Activated CD8-positive, alpha-beta T cell treated with anti-CD3 and anti-CD28 coated beads, Interleukin-2, amount 10 ng/mL, durations not matched to agents 7 days and 5 days (primary cell): ENCODE measurements around the gene UAP1. TPM values are rescaled to one million over a fixed set of nuclear protein-coding genes. Genes with fewer than 3 reads are reported as not detected.

Source experiments
- ATAC-seq: fragments of 150-1000 bp; cut with Tn5 transposase; one replicate; pipeline ENCODE4 v1.10.0; 2021; ENCODE audit warnings: moderate library complexity
- CTCF ChIA-PET: fragments of 350-600 bp; sonication (Branson Sonifier 250); formaldehyde crosslinking; loops from one replicate; lab custom pipeline; 2021; ENCODE audit warnings: antibody characterized with exemption; lab: Charles Lee
- POLR2A ChIA-PET: fragments of 350-600 bp; sonication (Branson Sonifier 250); formaldehyde crosslinking; loops from one replicate; lab custom pipeline; 2021; ENCODE audit warnings: antibody characterized with exemption; lab: Charles Lee
- DNase-seq: peaks from one replicate; pipeline ENCODE4 v3.0.0-alpha.2; 2020
- H3K27ac Mint-ChIP-seq: one replicate; pipeline ENCODE4 v1.8.0; 2021; ENCODE audit warnings: mild to moderate bottlenecking, mixed read lengths
- H3K27me3 Mint-ChIP-seq: one replicate; pipeline ENCODE4 v1.8.0; 2021; ENCODE audit warnings: low read depth, mixed read lengths
- H3K36me3 Mint-ChIP-seq: one replicate; pipeline ENCODE4 v1.8.0; 2021; ENCODE audit warnings: low read depth, mixed read lengths
- H3K4me1 Mint-ChIP-seq: one replicate; pipeline ENCODE4 v1.8.0; 2021; ENCODE audit warnings: low read depth, mixed read lengths
- H3K4me3 Mint-ChIP-seq: one replicate; pipeline ENCODE4 v1.8.0; 2021; ENCODE audit warnings: mild to moderate bottlenecking, mixed read lengths
- H3K9me3 Mint-ChIP-seq: one replicate; pipeline ENCODE4 v1.8.0; 2022; ENCODE audit warnings: mixed read lengths; ENCODE audit not compliant: insufficient read depth
- total RNA-seq, 2 experiments: library from RNA; stranded (reverse); gene quantifications; one replicate each; pipeline ENCODE4 v1.2.3, GENCODE V29; 2021

Gene UAP1
- total RNA-seq, 2 experiments from 2014 or later: 15.5 to 15.7 TPM

- no peaks in the 10 kb centered on the region for H3K4me1 Mint-ChIP-seq
- no peaks in the 10 kb centered on the region for H3K36me3 Mint-ChIP-seq
- DNase-seq (no peak), ATAC-seq (no peak)
- POLR2A ChIA-PET: no interaction called here
- CTCF ChIA-PET: no interaction called here
- H3K4me3 Mint-ChIP-seq: no peak overlapping the region
- no peak overlapping the region for H3K27ac Mint-ChIP-seq
- no peaks in the 10 kb centered on the region for H3K9me3 Mint-ChIP-seq
- H3K27me3 Mint-ChIP-seq: peaks cover 2% of the 10 kb centered on the region
These were observed 73.9 kb downstream of the UAP1 start for GRCh38 chr1:162635418-162635817.

- Mint-ChIP-seq H3K9me3 (no peaks in the 10 kb centered on the region), H3K4me3 (no peak overlapping the region), H3K27ac (no peak overlapping the region), H3K27me3 (peaks cover 5% of the 10 kb centered on the region), H3K36me3 (no peaks in the 10 kb centered on the region), H3K4me1 (no peaks in the 10 kb centered on the region)
- ATAC-seq (no peak), DNase-seq (no peak)
- ChIA-PET CTCF (no interaction called here), POLR2A (no interaction called here)
These were observed 78.2 kb downstream of the UAP1 start for GRCh38 chr1:162639718-162640117.

DNA sequence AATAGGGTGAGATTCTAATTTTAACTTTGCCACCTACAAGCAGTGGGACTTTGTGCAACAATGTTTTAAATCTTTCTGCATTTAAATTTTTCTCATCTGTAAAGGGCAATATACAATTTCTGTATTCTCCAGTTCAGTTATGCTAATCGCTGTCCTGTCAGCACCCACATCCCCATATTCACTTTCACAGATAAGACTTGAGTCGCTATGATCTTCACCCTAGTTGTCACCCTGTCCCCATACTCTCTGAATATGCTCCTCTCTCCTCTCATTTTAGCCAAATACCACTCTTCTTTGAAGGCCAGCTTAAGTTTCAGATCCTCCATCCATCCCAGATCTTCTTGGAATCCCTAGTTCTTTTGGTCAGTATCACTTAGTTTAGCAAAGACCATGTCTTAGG is 79.6 kb downstream of the UAP1 start:
- ATAC-seq: no peak
- DNase-seq: no peak
- H3K4me3 Mint-ChIP-seq: no peak overlapping the region
- no peak overlapping the region for H3K27ac Mint-ChIP-seq
- no peaks in the 10 kb centered on the region for H3K36me3 Mint-ChIP-seq
- no peaks in the 10 kb centered on the region for H3K9me3 Mint-ChIP-seq
- ChIA-PET POLR2A (no interaction called here), CTCF (no interaction called here)
- peaks cover 5% of the 10 kb centered on the region for H3K27me3 Mint-ChIP-seq
- no peaks in the 10 kb centered on the region for H3K4me1 Mint-ChIP-seq

DNA sequence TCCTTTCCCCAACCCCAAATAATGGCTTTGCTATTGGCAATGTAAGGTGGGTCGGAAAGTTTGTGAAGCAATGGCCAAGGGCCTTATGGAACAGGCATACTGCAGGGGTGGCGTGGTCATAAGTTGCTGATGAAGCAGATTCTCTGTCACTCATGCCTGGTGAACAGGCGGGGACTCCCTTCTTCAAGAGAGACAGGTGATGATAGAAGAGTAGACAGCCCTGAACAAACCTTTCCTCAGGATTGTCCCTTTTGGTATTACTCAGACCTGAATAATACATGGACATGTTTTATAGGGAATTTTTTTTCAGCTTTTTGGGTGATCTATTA is 83.4 kb downstream of the UAP1 start:
- no peaks in the 10 kb centered on the region for H3K4me1 Mint-ChIP-seq
- H3K27ac Mint-ChIP-seq: no peak overlapping the region
- H3K27me3 Mint-ChIP-seq: peaks cover 5% of the 10 kb centered on the region
- POLR2A ChIA-PET: no interaction called here
- no peak for ATAC-seq
- H3K9me3 Mint-ChIP-seq: no peaks in the 10 kb centered on the region
- CTCF ChIA-PET: no interaction called here
- DNase-seq: no peak
- no peaks in the 10 kb centered on the region for H3K36me3 Mint-ChIP-seq
- H3K4me3 Mint-ChIP-seq: no peak overlapping the region

DNA sequence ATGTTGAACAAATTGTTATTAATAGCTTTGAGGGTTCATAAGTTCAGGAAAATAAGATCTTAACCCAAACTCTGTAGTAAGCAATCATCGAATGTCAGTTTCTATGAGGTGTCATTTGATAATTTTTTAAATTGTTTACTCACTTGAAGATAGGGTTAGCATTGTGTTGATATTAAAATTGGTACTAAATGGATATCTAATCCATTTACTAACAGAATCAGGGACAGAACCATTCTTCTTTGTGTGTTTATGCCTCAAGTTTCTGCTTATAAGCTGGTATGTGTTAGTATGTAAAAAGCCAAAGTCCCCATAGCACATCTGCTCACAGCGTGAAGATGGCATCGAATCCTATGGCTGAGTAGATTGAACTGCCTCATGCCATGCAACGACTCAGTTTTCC is 84.1 kb downstream of the UAP1 start:
- no peak overlapping the region for H3K27ac Mint-ChIP-seq
- no peaks in the 10 kb centered on the region for H3K36me3 Mint-ChIP-seq
- H3K4me3 Mint-ChIP-seq: no peak overlapping the region
- H3K27me3 Mint-ChIP-seq: peaks cover 6% of the 10 kb centered on the region
- H3K9me3 Mint-ChIP-seq: no peaks in the 10 kb centered on the region
- H3K4me1 Mint-ChIP-seq: no peaks in the 10 kb centered on the region
- POLR2A ChIA-PET: no interaction called here
- ATAC-seq: no peak
- CTCF ChIA-PET: no interaction called here
- no peak for DNase-seq

GRCh38 chr1:162649583-162649982 is 88.1 kb downstream of the UAP1 start:
- H3K27me3 Mint-ChIP-seq: peaks cover 7% of the 10 kb centered on the region
- no peaks in the 10 kb centered on the region for H3K9me3 Mint-ChIP-seq
- H3K4me1 Mint-ChIP-seq: no peaks in the 10 kb centered on the region
- no peak for DNase-seq
- ATAC-seq: no peak
- H3K36me3 Mint-ChIP-seq: no peaks in the 10 kb centered on the region
- no peak overlapping the region for H3K27ac Mint-ChIP-seq
- no peak overlapping the region for H3K4me3 Mint-ChIP-seq
- POLR2A ChIA-PET: no interaction called here
- CTCF ChIA-PET: interaction anchor here (0.6 kb wide), 1 partner anchor 257 kb away, joined by 3 read pairs; no protein-coding TSS in a partner anchor

Other genes starting within 250 kb of the UAP1 start
- not detected for gene SPATA46, start 184.9 kb upstream of the UAP1 start, total RNA-seq
- gene C1orf226, start 180.0 kb upstream of the UAP1 start, total RNA-seq: not detected
- gene SH2D1B, start 149.6 kb upstream of the UAP1 start, total RNA-seq: not detected
- gene UHMK1, start 63.9 kb upstream of the UAP1 start, total RNA-seq: 10 to 100 TPM; 53.1 to 57.0 TPM
- gene DDR2, start 70.7 kb downstream of the UAP1 start, total RNA-seq: under 1 TPM; 0.08 TPM
- 10 to 100 TPM; 22.9 to 23.7 TPM for gene HSD17B7, start 229.0 kb downstream of the UAP1 start, total RNA-seq